SK-N-SH (cell line): Measurements from ENCODE around the gene QKI. TPM values are rescaled to one million over a fixed set of nuclear protein-coding genes. Genes with fewer than 3 reads are reported as not detected.

Experiments used
- CTCF ChIA-PET: fragments of 300-600, 350-600 bp; formaldehyde crosslinking; extraction: SDS; loops from one replicate; lab custom pipeline; 2021; lab: Yijun Ruan, JAX
- POLR2A ChIA-PET: fragments of 350-600 bp; sonication (Branson Sonifier 250); formaldehyde crosslinking; extraction: SDS; loops from one replicate; lab custom pipeline; 2020; ENCODE audit warnings: antibody characterized with exemption, inconsistent platforms; lab: Yijun Ruan, JAX
- DNase-seq: peaks from one replicate; pipeline ENCODE4 v3.0.0; 2012
- H2AFZ ChIP-seq: fragments of 200-600 bp; sonication (generic); 2 replicates; pipeline ENCODE4 v1.8.1; 2016; ENCODE audit warnings: antibody characterized with exemption, mild to moderate bottlenecking, low read depth
- H3F3A ChIP-seq: fragments of 200-600 bp; sonication (generic); replicated peaks from 2 replicates; pipeline ENCODE3; 2016; ENCODE audit warnings: antibody characterized with exemption, mild to moderate bottlenecking; ENCODE audit not compliant: insufficient read depth
- H3K27ac ChIP-seq, 2 experiments: fragments of 200-500 bp in 1 of 2; fragments of 200-600 bp in 1 of 2; sonication (Bioruptor generic) in 1 of 2; sonication (generic), shearing (Covaris generic) in 1 of 2; 2 replicates each; pipeline versions ENCODE4 v1.5.1 to v1.6.1; 2014 to 2016; ENCODE audit warnings: low read depth in 2 of 2, inconsistent platforms in 1 of 2, low read length in 1 of 2, mild to moderate bottlenecking in 1 of 2, mixed read lengths in 1 of 2
- H3K27me3 ChIP-seq: fragments of 200-600 bp; sonication (generic), shearing (Covaris generic); 2 replicates; pipeline ENCODE4 v1.6.1; 2016; ENCODE audit warnings: mixed run types; ENCODE audit not compliant: insufficient read depth
- H3K36me3 ChIP-seq, 2 experiments: fragments of 200-500 bp in 1 of 2; fragments of 200-600 bp in 1 of 2; sonication (Bioruptor generic) in 1 of 2; sonication (generic) in 1 of 2; replicated peaks in 1 of 2; 2 replicates each; pipeline versions ENCODE3 to v1.5.1; 2014 to 2016; ENCODE audit warnings: low read length in 1 of 2, mild to moderate bottlenecking in 1 of 2; ENCODE audit not compliant: insufficient read depth in 2 of 2, control insufficient read depth in 1 of 2
- H3K4me1 ChIP-seq, 2 experiments: fragments of 200-500 bp in 1 of 2; fragments of 200-600 bp in 1 of 2; sonication (Bioruptor generic) in 1 of 2; sonication (generic), shearing (Covaris generic) in 1 of 2; 2 replicates each; pipeline versions ENCODE4 v1.5.1 to v1.6.1; 2014 to 2016; ENCODE audit warnings: low read depth in 1 of 2, low read length in 1 of 2, mixed run types in 1 of 2; ENCODE audit not compliant: insufficient read depth in 2 of 2, control insufficient read depth in 1 of 2
- H3K4me2 ChIP-seq: fragments of 200-600 bp; sonication (generic), shearing (Covaris generic); 2 replicates; pipeline ENCODE4 v1.6.1; 2017; ENCODE audit warnings: mixed run types
- H3K4me3 ChIP-seq, 2 experiments: fragments of 200-500 bp in 1 of 2; fragments of 200-600 bp in 1 of 2; sonication (Bioruptor generic) in 1 of 2; sonication (generic), shearing (Covaris generic) in 1 of 2; 2 replicates each; pipeline versions ENCODE4 v1.5.1 to v1.8.1; 2014 to 2016; ENCODE audit warnings: low read depth in 2 of 2, inconsistent platforms in 1 of 2, low read length in 1 of 2, mild to moderate bottlenecking in 1 of 2, mixed read lengths in 1 of 2, moderate library complexity in 1 of 2
- H3K79me2 ChIP-seq: fragments of 200-600 bp; sonication (generic); 2 replicates; pipeline ENCODE4 v1.8.1; 2017; ENCODE audit warnings: mild to moderate bottlenecking; ENCODE audit not compliant: insufficient read depth
- H3K9ac ChIP-seq: fragments of 200-600 bp; sonication (generic); 2 replicates; pipeline ENCODE4 v1.6.1; 2017; ENCODE audit warnings: mixed run types
- H3K9me2 ChIP-seq: fragments of 200-600 bp; sonication (generic); 2 replicates; pipeline ENCODE4 v1.6.1; 2017; ENCODE audit warnings: mixed run types
- H3K9me3 ChIP-seq: fragments of 200-600 bp; sonication (generic); 2 replicates; pipeline ENCODE4 v1.6.1; 2017; ENCODE audit warnings: mixed run types, mild to moderate bottlenecking, moderate library complexity
- H4K20me1 ChIP-seq: fragments of 200-600 bp; sonication (generic); 2 replicates; pipeline ENCODE4 v1.6.1; 2017; ENCODE audit warnings: mild to moderate bottlenecking, mixed run types; ENCODE audit not compliant: insufficient read depth
- CHD2 ChIP-seq: fragments of 150-350 bp; IDR thresholded peaks from 2 replicates; pipeline ENCODE4 v1.6.1; 2018; ENCODE audit warnings: low read length; ENCODE audit not compliant: partially characterized antibody
- CTCF ChIP-seq: fragments of 200-600 bp; sonication (generic); IDR thresholded peaks from 2 replicates; pipeline ENCODE4 v1.6.1; 2017; ENCODE audit warnings: antibody characterized with exemption, mild to moderate bottlenecking, moderate library complexity
- EZH2phosphoT487 ChIP-seq: fragments of 200-600 bp; sonication (generic); IDR thresholded peaks from 2 replicates; pipeline ENCODE4 v1.6.1; 2017; ENCODE audit warnings: low read depth, mixed run types, mild to moderate bottlenecking, antibody characterized with exemption, moderate library complexity, borderline replicate concordance
- FOSL2 ChIP-seq: IDR thresholded peaks from 2 replicates; pipeline ENCODE4 v1.4.0; 2012; ENCODE audit warnings: low read depth, mild to moderate bottlenecking, moderate library complexity, borderline replicate concordance
- FOXJ3 ChIP-seq: sonication (generic); formaldehyde crosslinking; IDR thresholded peaks from 2 replicates; pipeline ENCODE4 v1.5.1; 2020; ENCODE audit warnings: mild to moderate bottlenecking, missing genetic modification reagents
- IRF3 ChIP-seq: fragments of 150-350 bp; IDR thresholded peaks from 2 replicates; pipeline ENCODE4 v1.6.1; 2016; ENCODE audit warnings: mild to moderate bottlenecking, low read depth, low read length
- MAX ChIP-seq: IDR thresholded peaks from 2 replicates; pipeline ENCODE4 v1.4.0; 2012; ENCODE audit warnings: low read depth
- MXI1 ChIP-seq: IDR thresholded peaks from 2 replicates; pipeline ENCODE4 v1.6.1; 2012; ENCODE audit warnings: mild to moderate bottlenecking, low read depth, low read length, improper control_type of control experiment
- RAD21 ChIP-seq: IDR thresholded peaks from 2 replicates; pipeline ENCODE4 v1.6.1; 2012; ENCODE audit warnings: mild to moderate bottlenecking, low read length
- RXRA ChIP-seq: IDR thresholded peaks from 2 replicates; pipeline ENCODE4 v1.4.0; 2012; ENCODE audit warnings: low read depth, mild to moderate bottlenecking, borderline replicate concordance
- SIN3A ChIP-seq: IDR thresholded peaks from 2 replicates; pipeline ENCODE4 v1.6.1; 2012; ENCODE audit warnings: low read depth, mild to moderate bottlenecking, low read length, moderate library complexity, borderline replicate concordance
- TAF1 ChIP-seq: IDR thresholded peaks from 2 replicates; pipeline ENCODE4 v1.6.1; 2012; ENCODE audit warnings: low read depth, mild to moderate bottlenecking, low read length, moderate library complexity, borderline replicate concordance
- USF2 ChIP-seq: fragments of 150-350 bp; IDR thresholded peaks from 2 replicates; pipeline ENCODE4 v1.6.1; 2017; ENCODE audit warnings: antibody characterized with exemption, low read length, low read depth, borderline replicate concordance
- ZBTB33 ChIP-seq: IDR thresholded peaks from 2 replicates; pipeline ENCODE4 v1.4.0; 2012; ENCODE audit warnings: low read depth, borderline replicate concordance
- WGBS: methylation state at CpG from one replicate; pipeline ENCODE4 v1.1.6; 2017; ENCODE audit warnings: low lambda C conversion rate; 5-methylcytosine and 5-hydroxymethylcytosine counted together
- polyA plus RNA-seq, 3 experiments: library from polyadenylated mRNA; depleted of rRNA; stranded (reverse); fragments of >200 nt; gene quantifications; 2 replicates each; pipeline ENCODE4 v1.2.3, GENCODE V29; 2012

Gene QKI
- polyA plus RNA-seq, 1 of the 3 experiments (the other 2 are of a cell fraction): 51.1 TPM

GRCh38 chr6:163603395-163603794 is 188.9 kb downstream of the QKI start (continued):
- no peak for TF ChIP-seq IRF3

- Histone ChIP-seq H3K9me3 (no peaks in the 10 kb centered on the region), H3K9ac (no peak overlapping the region), H3K27me3 (no peaks in the 10 kb centered on the region; the same call in 1 of the 2 replicates), H3K36me3 (no peaks in the 10 kb centered on the region), H4K20me1 (no peaks in the 10 kb centered on the region), H3K27ac (no peak overlapping the region), H3K4me3 (no peak overlapping the region), H3K79me2 (no peaks in the 10 kb centered on the region), H3K4me1 (peaks cover 0 to 6% of the 10 kb centered on the region in 2 experiments; a peak in 1 of 4 replicates), H2AFZ (no peak overlapping the region), H3F3A (no peaks in the 10 kb centered on the region), H3K9me2 (no peaks in the 10 kb centered on the region), H3K4me2 (no peak overlapping the region)
- 33% methylated on average over 4 of the region's 4 CpGs for WGBS
- DNase-seq: no peak
- TF ChIP-seq TAF1 (no peak), CHD2 (no peak), FOXJ3 (no peak), SIN3A (no peak), ZBTB33 (no peak), CTCF (no peak), MXI1 (no peak), RAD21 (no peak), RXRA (no peak), FOSL2 (no peak), EZH2phosphoT487 (no peak), USF2 (no peak), MAX (no peak)
- ChIA-PET CTCF (no interaction called here), POLR2A (no interaction called here)
Measured at GRCh38 chr6:163605385-163606097, 191.0 kb downstream of the QKI start.
